Subcutaneous adipose tissue (tissue), 4 donors: Measurements from ENCODE around the gene ATXN7L1. TPM values are rescaled to one million over a fixed set of nuclear protein-coding genes. Genes with fewer than 3 reads are reported as not detected.

Experiments
- CTCF ChIP-seq: fragments of 450-650 bp; IDR thresholded peaks from one replicate; pipeline ENCODE4 v1.5.1; 2016; ENCODE audit warnings: low read depth, mild to moderate bottlenecking, control low read depth, antibody characterized with exemption, moderate library complexity
- total RNA-seq, 4 donors: library from RNA; depleted of rRNA; stranded (reverse); fragments of >200 nt; gene quantifications; one replicate each; pipeline ENCODE4 v1.1.0, GENCODE V29; 2016

ATXN7L1 gene
- total RNA-seq, 4 donors from 2014 or later = 11.5 to 29.2 (median 13.3) TPM

- no peak for TF ChIP-seq CTCF
Measured at GRCh38 chr7:105705427-105705826, 171.0 kb downstream of the ATXN7L1 start.

- TF ChIP-seq CTCF = no peak
Measured at GRCh38 chr7:105703207-105703930, 173.0 kb downstream of the ATXN7L1 start.

GRCh38 chr7:105699568-105700236, 176.7 kb downstream of the ATXN7L1 start:
- no peak for TF ChIP-seq CTCF

GRCh38 chr7:105698531-105698930, 177.9 kb downstream of the ATXN7L1 start:
- no peak for TF ChIP-seq CTCF

- no peak for TF ChIP-seq CTCF
Measured at GRCh38 chr7:105697753-105698152, 178.6 kb downstream of the ATXN7L1 start.

GRCh38 chr7:105693576-105693975, 182.8 kb downstream of the ATXN7L1 start:
- no peak for TF ChIP-seq CTCF

GRCh38 chr7:105691680-105692564, 184.5 kb downstream of the ATXN7L1 start:
- no peak for TF ChIP-seq CTCF
